Measurements from ENCODE around the gene KIR3DL2.
"Not testable (repeated sequence)": the region's sequence is repeated elsewhere in the genome, so short reads cannot be mapped to it uniquely, and the experiment has no call there.

KIR3DL2 gene

DNA sequence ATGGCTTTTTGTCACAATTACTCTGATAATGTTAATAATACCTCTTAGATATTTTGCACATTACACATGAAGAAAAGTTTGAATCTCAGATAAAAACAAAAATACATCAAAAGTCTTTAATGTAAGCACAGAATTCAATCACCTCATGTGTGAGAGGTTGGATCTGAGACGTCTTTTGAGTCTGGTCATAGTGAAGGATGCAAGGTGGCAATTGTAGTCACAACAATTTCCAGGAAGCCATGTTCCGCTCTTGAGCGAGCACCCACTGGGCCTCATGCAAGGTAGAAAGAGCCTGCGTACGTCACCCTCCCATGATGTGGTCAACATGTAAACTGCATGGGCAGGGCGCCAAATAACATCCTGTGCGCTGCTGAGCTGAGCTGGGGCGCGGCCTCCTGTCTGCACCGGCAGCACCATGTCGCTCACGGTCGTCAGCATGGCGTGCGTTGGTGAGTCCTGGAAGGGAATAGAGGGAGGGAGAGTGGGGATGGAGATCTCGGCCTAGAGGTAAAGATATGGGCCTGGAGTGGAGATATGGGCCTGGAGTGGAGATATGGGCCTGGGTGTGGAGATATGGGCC is at the start of gene KIR3DL2:
KIR3DL2 (plus strand) TSS at position 383 of the 580 bp plus-strand sequence; CDS start at position 416, 33 bp downstream.
- H3K9me3 ChIP-seq (ENCODE audit: control insufficient read depth, low read depth, low read length), result peaks cover 27% of the 10 kb centered on the region
- not testable (repeated sequence) for H3K27me3 ChIP-seq (ENCODE audit: control insufficient read depth, insufficient read depth, low read length); H3K4me1 ChIP-seq (ENCODE audit: control insufficient read depth, low read depth, low read length); H3K4me3 ChIP-seq (ENCODE audit: low read length); H3K9ac ChIP-seq (ENCODE audit: low read length); H3K36me3 ChIP-seq (ENCODE audit: control insufficient read depth, low read depth, low read length); H3K27ac ChIP-seq (ENCODE audit: low read length)

DNA sequence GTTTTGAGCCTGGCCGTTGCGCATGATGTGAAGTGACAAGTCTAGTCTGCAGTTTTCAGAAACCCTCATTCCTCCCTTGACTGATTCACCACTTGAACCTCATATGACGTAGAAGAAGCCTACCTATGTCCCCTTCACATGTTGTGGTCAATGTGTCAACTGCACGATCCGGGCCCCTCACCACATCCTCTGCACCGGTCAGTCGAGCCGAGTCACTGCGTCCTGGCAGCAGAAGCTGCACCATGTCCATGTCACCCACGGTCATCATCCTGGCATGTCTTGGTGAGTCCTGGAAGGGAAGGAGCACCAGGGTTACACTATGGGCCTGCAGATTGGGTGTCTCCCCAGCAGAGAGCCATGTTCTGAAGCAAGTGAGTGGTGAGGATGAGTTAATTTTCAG is 46.8 kb upstream of the KIR3DL2 start, which contains the start of gene KIR2DL4:
KIR2DL4 (plus strand) TSS at position 201 of the 400 bp plus-strand sequence; CDS start at position 243, 42 bp downstream.
- Histone ChIP-seq H3K36me3 (ENCODE audit: control insufficient read depth, low read depth, low read length) (no peaks in the 10 kb centered on the region), H3K9me3 (ENCODE audit: control insufficient read depth, low read depth, low read length) (peaks cover 77% of the 10 kb centered on the region), H3K9ac (ENCODE audit: low read length) (no peak within 1 kb of the TSS), H3K4me1 (ENCODE audit: control insufficient read depth, low read depth, low read length) (no peaks in the 10 kb centered on the region), H3K27me3 (ENCODE audit: control insufficient read depth, insufficient read depth, low read length) (no peaks in the 10 kb centered on the region), H3K4me3 (ENCODE audit: low read length) (no peak within 1 kb of the TSS), H3K27ac (ENCODE audit: low read length) (no peak within 1 kb of the TSS)

DNA sequence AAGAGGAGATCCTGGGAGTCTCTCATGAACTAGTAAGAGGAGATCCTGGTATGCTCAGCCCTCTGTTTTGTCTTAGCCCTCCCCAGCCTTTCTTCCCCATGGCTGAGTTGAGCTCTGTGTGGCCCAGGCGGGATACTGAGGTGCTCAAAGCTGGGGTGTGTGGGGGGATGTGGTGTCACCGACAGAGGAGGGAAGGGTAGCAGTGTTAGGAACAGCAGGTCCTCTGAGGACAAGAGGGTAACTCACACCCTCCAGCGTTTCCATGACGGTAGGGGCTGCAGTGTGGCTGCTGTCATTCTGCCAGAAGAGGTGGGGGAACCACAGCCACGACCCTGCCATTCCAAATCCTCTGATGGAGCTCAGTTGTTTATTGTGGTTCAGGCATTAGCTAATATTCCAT is 46.1 kb upstream of the KIR3DL2 start:
- peaks cover 74% of the 10 kb centered on the region for H3K9me3 ChIP-seq (ENCODE audit: control insufficient read depth, low read depth, low read length)
- no peaks in the 10 kb centered on the region for H3K4me1 ChIP-seq (ENCODE audit: control insufficient read depth, low read depth, low read length)
- H3K9ac ChIP-seq (ENCODE audit: low read length), result no peak overlapping the region
- H3K4me3 ChIP-seq (ENCODE audit: low read length), result no peak overlapping the region
- no peaks in the 10 kb centered on the region for H3K36me3 ChIP-seq (ENCODE audit: control insufficient read depth, low read depth, low read length)
- H3K27me3 ChIP-seq (ENCODE audit: control insufficient read depth, insufficient read depth, low read length), result no peaks in the 10 kb centered on the region
- H3K27ac ChIP-seq (ENCODE audit: low read length), result no peak overlapping the region

DNA sequence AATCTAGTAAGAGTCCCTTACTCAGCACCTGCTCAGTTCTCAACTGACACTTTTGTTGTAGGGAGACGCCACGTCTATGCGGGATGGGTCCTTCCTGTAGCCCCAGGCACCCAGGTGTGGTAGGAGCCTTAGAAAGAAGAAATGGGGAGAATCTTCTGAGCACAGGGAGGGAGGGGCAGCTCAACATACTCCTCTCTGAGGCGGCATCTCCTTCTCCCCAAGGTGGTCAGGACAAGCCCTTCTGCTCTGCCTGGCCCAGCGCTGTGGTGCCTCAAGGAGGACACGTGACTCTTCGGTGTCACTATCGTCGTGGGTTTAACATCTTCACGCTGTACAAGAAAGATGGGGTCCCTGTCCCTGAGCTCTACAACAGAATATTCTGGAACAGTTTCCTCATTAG is 45.7 kb upstream of the KIR3DL2 start:
- Histone ChIP-seq H3K9me3 (ENCODE audit: control insufficient read depth, low read depth, low read length) (peaks cover 75% of the 10 kb centered on the region), H3K4me3 (ENCODE audit: low read length) (no peak overlapping the region), H3K27me3 (ENCODE audit: control insufficient read depth, insufficient read depth, low read length) (no peaks in the 10 kb centered on the region), H3K9ac (ENCODE audit: low read length) (no peak overlapping the region), H3K4me1 (ENCODE audit: control insufficient read depth, low read depth, low read length) (no peaks in the 10 kb centered on the region), H3K27ac (ENCODE audit: low read length) (no peak overlapping the region), H3K36me3 (ENCODE audit: control insufficient read depth, low read depth, low read length) (no peaks in the 10 kb centered on the region)

DNA sequence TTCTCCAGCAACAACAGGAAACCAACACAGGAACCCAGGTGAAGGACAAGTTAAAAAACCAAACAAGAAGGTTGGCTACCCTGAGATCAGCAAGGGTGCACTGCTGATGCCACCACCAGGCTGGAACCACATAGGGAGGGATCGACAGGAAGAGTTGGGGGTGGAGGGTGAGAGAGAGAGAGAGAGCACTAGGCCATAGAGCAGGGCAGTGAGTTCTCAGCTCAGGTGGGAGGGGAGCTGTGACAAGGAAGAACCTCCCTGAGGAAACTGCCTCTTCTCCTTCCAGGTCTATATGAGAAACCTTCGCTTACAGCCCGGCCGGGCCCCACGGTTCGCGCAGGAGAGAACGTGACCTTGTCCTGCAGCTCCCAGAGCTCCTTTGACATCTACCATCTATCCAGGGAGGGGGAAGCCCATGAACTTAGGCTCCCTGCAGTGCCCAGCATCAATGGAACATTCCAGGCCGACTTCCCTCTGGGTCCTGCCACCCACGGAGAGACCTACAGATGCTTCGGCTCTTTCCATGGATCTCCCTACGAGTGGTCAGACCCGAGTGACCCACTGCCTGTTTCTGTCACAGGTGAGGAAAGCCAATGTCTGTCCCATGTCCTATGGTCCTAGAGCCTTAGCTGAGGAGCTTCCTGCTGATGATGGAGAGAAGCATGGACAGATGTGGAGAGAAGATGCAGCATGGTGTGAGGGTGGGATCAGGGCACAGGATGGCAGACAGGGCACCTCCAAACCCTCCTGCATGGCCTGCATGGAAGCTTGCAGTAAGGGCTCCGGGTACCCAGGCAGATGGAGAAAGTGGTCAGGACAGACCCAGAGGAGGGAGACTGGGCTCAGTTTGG is 44.4 kb upstream of the KIR3DL2 start:
- Histone ChIP-seq H3K4me1 (ENCODE audit: control insufficient read depth, low read depth, low read length) (no peaks in the 10 kb centered on the region), H3K27ac (ENCODE audit: low read length) (no peak overlapping the region), H3K9me3 (ENCODE audit: control insufficient read depth, low read depth, low read length) (peaks cover 66% of the 10 kb centered on the region), H3K36me3 (ENCODE audit: control insufficient read depth, low read depth, low read length) (no peaks in the 10 kb centered on the region), H3K27me3 (ENCODE audit: control insufficient read depth, insufficient read depth, low read length) (no peaks in the 10 kb centered on the region), H3K9ac (ENCODE audit: low read length) (no peak overlapping the region), H3K4me3 (ENCODE audit: low read length) (no peak overlapping the region)

DNA sequence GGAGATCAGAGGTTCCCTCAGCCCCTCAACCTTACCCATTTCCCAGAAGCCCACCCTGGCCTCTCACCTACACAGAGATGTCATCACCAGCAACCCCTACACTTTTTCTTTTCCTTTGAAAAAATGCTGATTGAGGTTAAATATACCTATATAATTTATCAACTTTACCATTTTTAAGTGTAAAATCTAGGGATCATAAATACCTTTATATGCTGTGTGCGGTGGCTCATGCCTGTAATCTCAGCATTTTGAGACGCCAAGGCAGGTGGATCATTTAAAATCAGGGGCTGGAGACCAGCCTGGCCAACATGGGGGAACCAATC is 43.8 kb upstream of the KIR3DL2 start:
- Histone ChIP-seq H3K9ac (ENCODE audit: low read length) (no peak overlapping the region), H3K36me3 (ENCODE audit: control insufficient read depth, low read depth, low read length) (no peaks in the 10 kb centered on the region), H3K4me1 (ENCODE audit: control insufficient read depth, low read depth, low read length) (no peaks in the 10 kb centered on the region), H3K27me3 (ENCODE audit: control insufficient read depth, insufficient read depth, low read length) (no peaks in the 10 kb centered on the region), H3K27ac (ENCODE audit: low read length) (no peak overlapping the region), H3K9me3 (ENCODE audit: control insufficient read depth, low read depth, low read length) (peaks cover 60% of the 10 kb centered on the region), H3K4me3 (ENCODE audit: low read length) (no peak overlapping the region)

DNA sequence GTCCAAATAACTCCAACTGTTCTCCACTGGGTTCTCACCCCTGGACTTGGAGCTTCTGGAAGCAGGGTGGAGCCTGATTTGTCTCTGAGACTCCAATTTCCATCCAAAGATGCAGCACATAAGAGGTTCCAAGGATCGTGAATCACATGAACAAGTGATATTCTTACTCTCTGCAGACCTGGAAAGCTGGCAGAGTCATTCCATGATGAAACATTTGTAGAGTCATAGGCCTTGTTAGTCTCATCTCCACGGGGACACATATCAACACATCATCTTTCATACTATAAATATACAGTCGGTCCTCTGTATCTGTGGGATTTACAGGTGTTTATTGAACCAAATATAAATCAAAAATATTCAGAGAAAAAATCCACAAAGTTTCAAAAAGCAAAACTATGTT is 35.7 kb upstream of the KIR3DL2 start:
- H3K27ac ChIP-seq (ENCODE audit: low read length); H3K36me3 ChIP-seq (ENCODE audit: control insufficient read depth, low read depth, low read length); H3K9ac ChIP-seq (ENCODE audit: low read length); H3K4me1 ChIP-seq (ENCODE audit: control insufficient read depth, low read depth, low read length); H3K4me3 ChIP-seq (ENCODE audit: low read length); H3K27me3 ChIP-seq (ENCODE audit: control insufficient read depth, insufficient read depth, low read length): not testable (repeated sequence)
- peaks cover 46% of the 10 kb centered on the region for H3K9me3 ChIP-seq (ENCODE audit: control insufficient read depth, low read depth, low read length)

DNA sequence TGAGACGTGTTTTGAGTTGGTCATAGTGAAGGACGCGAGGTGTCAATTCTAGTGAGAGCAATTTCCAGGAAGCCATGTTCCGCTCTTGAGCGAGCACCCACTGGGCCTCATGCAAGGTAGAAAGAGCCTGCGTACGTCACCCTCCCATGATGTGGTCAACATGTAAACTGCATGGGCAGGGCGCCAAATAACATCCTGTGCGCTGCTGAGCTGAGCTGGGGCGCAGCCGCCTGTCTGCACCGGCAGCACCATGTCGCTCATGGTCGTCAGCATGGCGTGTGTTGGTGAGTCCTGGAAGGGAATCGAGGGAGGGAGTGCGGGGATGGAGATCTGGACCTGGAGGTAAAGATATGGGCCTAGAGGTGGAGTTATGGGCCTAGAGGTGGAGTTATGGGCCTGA is 34.0 kb upstream of the KIR3DL2 start, which contains the start of gene KIR3DL1:
KIR3DL1 (plus strand) TSS at position 218 of the 400 bp plus-strand sequence.
- H3K36me3 ChIP-seq (ENCODE audit: control insufficient read depth, low read depth, low read length); H3K27me3 ChIP-seq (ENCODE audit: control insufficient read depth, insufficient read depth, low read length); H3K4me3 ChIP-seq (ENCODE audit: low read length); H3K27ac ChIP-seq (ENCODE audit: low read length); H3K9ac ChIP-seq (ENCODE audit: low read length); H3K4me1 ChIP-seq (ENCODE audit: control insufficient read depth, low read depth, low read length): not testable (repeated sequence)
- H3K9me3 ChIP-seq (ENCODE audit: control insufficient read depth, low read depth, low read length), result peaks cover 48% of the 10 kb centered on the region

DNA sequence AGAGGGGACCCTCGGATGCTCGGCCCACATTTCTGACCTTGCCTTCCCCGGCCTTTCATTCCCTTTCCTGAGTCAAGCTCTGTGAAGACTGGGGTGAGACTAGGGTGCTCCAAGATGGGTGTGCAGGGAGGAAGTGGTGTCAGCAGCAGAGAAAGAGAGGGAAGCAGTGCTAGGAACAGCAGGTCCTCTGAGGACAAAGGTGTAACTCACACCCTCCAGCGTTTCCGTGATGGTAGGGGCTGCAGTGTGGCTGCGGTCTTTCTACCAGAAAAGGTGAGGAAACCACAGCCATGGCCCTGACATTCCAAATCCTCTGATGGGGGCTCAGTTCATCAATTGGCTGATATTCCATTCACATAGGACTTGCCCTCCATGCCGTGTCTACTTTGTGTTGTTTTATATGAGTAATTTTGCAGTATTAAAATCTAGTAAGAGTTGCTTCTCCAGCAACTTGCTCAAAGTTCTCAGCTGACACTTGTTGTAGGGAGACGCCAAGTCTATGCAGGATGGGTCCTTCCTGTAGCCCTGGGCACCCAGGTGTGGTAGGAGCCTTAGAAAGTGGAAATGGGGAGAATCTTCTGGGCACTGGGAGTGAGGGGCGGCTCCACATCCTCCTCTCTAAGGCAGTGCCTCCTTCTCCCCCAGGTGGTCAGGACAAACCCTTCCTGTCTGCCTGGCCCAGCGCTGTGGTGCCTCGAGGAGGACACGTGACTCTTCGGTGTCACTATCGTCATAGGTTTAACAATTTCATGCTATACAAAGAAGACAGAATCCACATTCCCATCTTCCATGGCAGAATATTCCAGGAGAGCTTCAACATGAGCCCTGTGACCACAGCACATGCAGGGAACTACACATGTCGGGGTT is 32.3 kb upstream of the KIR3DL2 start:
- Histone ChIP-seq H3K4me1 (ENCODE audit: control insufficient read depth, low read depth, low read length) (no peaks in the 10 kb centered on the region), H3K4me3 (ENCODE audit: low read length) (no peak overlapping the region), H3K36me3 (ENCODE audit: control insufficient read depth, low read depth, low read length) (no peaks in the 10 kb centered on the region), H3K9ac (ENCODE audit: low read length) (no peak overlapping the region), H3K9me3 (ENCODE audit: control insufficient read depth, low read depth, low read length) (peaks cover 43% of the 10 kb centered on the region), H3K27ac (ENCODE audit: low read length) (no peak overlapping the region), H3K27me3 (ENCODE audit: control insufficient read depth, insufficient read depth, low read length) (no peaks in the 10 kb centered on the region)

DNA sequence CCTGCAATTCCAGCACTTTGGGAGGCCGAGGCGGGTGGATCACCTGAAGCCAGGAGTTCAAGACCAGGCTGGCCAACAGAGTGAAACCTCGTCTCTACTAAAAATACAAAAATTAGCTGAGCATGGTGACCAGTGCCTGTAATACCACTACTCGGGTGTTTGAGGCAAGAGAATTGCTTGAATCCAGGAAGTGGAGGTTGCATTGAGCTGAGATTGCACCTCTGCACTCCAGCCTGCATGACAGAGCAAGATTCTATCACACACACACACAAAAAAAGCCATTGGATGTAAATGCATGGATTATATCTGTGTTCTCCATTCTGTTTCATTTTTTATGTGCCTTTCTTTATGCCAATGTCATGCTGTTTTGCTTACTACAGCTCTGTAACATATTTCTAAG is 25.8 kb upstream of the KIR3DL2 start:
- peaks cover 12% of the 10 kb centered on the region for H3K9me3 ChIP-seq (ENCODE audit: control insufficient read depth, low read depth, low read length)
- H3K9ac ChIP-seq (ENCODE audit: low read length); H3K4me1 ChIP-seq (ENCODE audit: control insufficient read depth, low read depth, low read length); H3K36me3 ChIP-seq (ENCODE audit: control insufficient read depth, low read depth, low read length); H3K27me3 ChIP-seq (ENCODE audit: control insufficient read depth, insufficient read depth, low read length); H3K27ac ChIP-seq (ENCODE audit: low read length); H3K4me3 ChIP-seq (ENCODE audit: low read length): not testable (repeated sequence)

DNA sequence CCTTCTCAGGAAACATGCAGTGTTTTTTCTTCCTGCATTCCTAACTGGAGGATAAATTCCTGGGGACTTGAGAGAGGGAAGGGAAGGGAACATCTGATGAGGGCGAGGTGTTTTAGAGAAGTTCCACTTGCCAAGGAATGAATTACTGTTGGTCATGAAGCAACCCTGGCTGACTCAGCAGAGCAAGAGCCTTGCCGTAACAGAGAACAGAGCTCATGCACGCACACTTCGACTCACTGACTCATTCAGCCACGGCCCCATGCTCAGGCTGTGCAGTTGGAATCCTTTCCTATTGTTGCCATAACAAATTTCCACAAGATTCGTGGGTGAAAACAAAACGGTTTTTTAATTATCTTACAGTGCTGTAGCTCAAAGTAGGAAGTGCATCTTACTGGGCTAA is 24.9 kb upstream of the KIR3DL2 start:
- H3K4me3 ChIP-seq (ENCODE audit: low read length); H3K9ac ChIP-seq (ENCODE audit: low read length); H3K36me3 ChIP-seq (ENCODE audit: control insufficient read depth, low read depth, low read length); H3K4me1 ChIP-seq (ENCODE audit: control insufficient read depth, low read depth, low read length); H3K27me3 ChIP-seq (ENCODE audit: control insufficient read depth, insufficient read depth, low read length); H3K27ac ChIP-seq (ENCODE audit: low read length): not testable (repeated sequence)
- H3K9me3 ChIP-seq (ENCODE audit: control insufficient read depth, low read depth, low read length), result peaks cover 11% of the 10 kb centered on the region
